Omental fat pad (tissue), 4 donors: ENCODE measurements around the gene FAM13A. TPM values are rescaled to one million over a fixed set of nuclear protein-coding genes. Genes with fewer than 3 reads are reported as not detected.

Source experiments
- ATAC-seq: fragments of 150-250 bp; one replicate; pipeline ENCODE4 v1.9.1; 2016; ENCODE audit warnings: mild to moderate bottlenecking, moderate library complexity; ENCODE audit not compliant: low FRiP score
- DNase-seq: peaks from one replicate; pipeline ENCODE4 v3.0.0-alpha.2; 2019; ENCODE audit warnings: low spot score
- total RNA-seq, 4 donors: library from RNA; depleted of rRNA; stranded (reverse); fragments of >200 nt; gene quantifications; one replicate each; pipeline ENCODE4 v1.1.0, GENCODE V29; 2016
- TF ChIP-seq, protein P1 (sequence below), 3 donors: fragments of 450-650 bp; IDR thresholded peaks; one replicate each; pipeline ENCODE4 v1.5.1; 2016 to 2017; ENCODE audit warnings: antibody characterized with exemption in 3 of 3, mild to moderate bottlenecking in 3 of 3, moderate library complexity in 2 of 3

Gene FAM13A
- total RNA-seq, 4 donors from 2014 or later, result 48.5 to 84.2 (median 51.2) TPM

DNA sequence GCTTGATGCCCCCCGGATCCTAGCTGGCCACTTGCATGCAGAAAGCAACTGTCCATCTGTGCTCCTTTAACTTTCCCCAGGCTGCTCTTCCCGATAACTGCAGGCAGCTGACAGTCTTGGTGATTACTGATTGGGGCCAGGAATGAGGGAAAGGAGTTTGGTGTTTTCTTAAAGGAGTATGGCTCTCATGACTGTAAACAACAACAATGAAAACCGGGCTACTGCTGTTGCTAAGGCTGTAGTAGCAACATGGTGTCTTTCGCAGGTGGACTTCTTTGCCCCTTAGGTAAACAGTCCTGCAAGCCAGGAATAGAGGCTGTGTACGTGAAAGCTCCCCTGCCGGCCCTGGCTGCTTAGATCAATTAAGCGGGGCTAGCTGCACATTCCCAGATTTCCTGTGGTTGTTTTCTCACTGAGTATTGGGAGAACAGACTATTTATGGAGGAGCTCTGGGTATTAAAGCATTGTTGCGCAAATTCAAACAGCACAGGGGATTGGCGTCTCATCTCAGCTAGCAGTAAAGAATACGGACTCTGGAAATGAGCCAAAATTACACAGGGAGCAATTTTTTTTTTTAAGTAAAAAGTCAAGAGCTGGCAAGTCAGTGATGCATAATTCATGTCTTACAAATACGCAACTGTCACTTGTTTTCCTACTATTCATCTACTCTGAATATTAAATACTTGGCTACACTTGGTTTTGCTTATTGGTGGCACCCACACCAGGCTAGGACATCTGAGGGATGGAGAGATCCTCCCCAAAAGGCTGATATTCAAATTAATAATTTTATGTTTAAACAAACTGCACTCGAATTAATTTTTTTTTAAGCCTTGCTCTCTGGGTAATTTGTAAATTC lies 297.7 kb downstream of the FAM13A start:
- TF ChIP-seq, protein P1, sequence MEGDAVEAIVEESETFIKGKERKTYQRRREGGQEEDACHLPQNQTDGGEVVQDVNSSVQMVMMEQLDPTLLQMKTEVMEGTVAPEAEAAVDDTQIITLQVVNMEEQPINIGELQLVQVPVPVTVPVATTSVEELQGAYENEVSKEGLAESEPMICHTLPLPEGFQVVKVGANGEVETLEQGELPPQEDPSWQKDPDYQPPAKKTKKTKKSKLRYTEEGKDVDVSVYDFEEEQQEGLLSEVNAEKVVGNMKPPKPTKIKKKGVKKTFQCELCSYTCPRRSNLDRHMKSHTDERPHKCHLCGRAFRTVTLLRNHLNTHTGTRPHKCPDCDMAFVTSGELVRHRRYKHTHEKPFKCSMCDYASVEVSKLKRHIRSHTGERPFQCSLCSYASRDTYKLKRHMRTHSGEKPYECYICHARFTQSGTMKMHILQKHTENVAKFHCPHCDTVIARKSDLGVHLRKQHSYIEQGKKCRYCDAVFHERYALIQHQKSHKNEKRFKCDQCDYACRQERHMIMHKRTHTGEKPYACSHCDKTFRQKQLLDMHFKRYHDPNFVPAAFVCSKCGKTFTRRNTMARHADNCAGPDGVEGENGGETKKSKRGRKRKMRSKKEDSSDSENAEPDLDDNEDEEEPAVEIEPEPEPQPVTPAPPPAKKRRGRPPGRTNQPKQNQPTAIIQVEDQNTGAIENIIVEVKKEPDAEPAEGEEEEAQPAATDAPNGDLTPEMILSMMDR (IDR thresholded peaks at IDR 0.05), result no peak
- no peak for ATAC-seq
- DNase-seq, result no peak

DNA sequence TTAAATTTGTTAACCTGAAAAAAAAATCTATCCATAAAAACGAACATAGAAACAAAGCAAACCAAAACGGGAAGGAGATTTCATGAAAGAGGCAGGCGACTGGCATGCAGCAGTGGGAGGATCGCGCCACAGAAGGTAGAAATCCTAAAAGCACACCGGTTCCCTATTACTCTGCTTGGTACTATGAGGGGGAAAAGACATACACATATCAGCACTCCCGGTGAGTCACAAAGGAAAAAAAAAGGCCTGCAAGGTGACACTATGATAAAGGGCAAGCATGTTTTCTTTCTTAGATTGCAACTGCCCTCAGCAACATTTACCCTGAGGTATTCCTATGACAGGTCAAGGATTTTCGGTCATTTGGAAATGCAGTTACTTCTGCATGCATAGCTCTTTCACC lies 298.7 kb downstream of the FAM13A start:
- TF ChIP-seq, protein P1 (IDR thresholded peaks at IDR 0.05), result no peak
- DNase-seq, result no peak
- ATAC-seq, result no peak

DNA sequence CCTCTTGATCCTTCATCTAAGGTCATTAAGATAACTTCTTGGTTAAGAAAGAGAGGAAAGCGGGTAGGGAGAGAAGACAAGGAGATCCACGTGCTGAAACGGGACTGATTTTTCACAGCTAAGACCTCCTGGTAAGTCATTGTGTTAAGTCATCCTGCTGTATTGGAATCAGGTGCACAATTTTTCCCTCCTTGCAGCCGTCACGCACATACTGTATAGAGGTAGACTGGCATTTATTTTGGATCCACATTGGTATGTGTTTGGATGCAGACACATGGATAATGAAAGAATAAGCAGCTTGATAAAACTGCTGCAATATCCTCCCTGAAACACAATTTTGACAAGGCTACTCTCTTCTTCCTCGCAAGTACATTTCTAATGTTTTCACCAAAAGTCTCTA lies 299.2 kb downstream of the FAM13A start:
- TF ChIP-seq, protein P1 (IDR thresholded peaks at IDR 0.05), result no peak
- ATAC-seq (no peak), DNase-seq (no peak)

DNA sequence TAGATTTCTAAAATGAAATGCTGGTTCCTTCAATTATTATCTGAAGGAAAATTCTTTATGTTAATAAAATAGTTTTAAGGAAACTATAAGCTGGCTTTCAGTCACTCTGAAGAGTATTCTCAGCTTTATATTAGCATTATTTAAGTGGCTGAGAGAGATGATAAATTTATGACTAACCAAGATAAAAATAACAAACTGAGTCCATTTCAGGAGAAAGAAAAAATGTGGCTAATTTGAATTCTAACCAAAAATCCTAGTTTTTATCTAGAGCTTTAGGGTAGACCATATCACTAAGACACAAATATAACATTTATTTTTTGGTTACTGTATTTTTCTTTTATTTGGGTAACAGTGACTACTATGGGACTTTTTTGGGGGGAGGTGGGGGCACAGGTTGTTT lies 299.9 kb downstream of the FAM13A start:
- TF ChIP-seq, protein P1 (IDR thresholded peaks at IDR 0.05), result no peak
- ATAC-seq, result no peak
- no peak for DNase-seq

DNA sequence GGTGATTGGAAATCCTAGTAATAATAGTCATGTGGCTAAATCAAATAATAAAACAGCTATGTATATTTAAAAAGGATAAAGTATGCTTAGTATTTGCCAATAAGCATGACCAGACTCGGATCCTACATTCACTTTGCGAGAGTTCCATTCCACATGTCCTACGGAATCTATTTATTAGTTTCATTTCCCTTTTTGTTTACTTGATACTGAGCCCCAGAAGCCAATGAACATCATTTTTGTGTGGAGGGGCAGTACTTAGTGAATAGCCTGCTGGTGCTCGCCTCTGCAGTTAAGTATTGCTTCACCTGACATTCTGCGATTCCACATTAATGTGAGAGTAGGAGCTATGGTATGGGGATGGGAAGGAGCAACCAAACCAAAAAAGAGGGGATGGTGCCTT lies 300.8 kb downstream of the FAM13A start:
- TF ChIP-seq, protein P1 (IDR thresholded peaks at IDR 0.05), result no peak
- DNase-seq (no peak), ATAC-seq (no peak)

DNA sequence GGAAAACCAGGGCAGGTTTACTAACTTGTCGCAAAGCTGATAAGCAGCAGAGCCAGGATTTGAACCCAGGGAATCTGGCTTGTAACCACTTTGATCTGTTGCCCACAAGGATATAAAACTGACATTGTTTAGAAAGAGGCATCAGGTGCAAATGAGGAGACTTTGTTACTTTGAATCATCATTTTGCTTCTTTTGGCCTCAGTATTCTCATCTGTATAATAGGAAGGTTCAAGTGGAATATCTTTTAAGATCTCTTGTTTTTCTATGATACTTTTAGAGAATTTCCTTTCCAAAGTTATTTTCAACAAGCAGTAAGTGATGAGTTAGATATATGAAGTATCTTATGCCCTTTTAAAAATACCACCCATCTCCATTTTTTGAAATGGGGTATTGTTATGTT lies 301.5 kb downstream of the FAM13A start:
- DNase-seq (no peak), ATAC-seq (no peak)
- TF ChIP-seq, protein P1 (IDR thresholded peaks at IDR 0.05), result no peak

DNA sequence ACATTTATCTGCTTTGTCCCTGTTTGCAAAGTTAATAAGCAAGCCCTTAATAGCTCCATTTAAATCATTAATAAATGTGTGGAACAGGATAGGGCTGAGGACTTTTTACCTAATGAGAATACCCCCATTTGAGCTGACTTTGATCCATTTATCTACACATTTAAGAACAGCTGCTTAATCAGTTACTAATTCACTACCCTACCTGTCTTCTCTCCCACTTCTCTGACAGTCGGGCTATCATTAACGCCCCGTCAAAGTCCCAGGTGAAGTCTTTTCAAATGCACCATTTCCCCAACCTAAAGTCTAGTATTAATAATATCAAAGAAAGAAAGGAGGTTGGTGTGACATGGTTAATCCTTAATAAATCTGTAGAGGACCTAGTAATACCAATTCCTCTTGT lies 302.2 kb downstream of the FAM13A start:
- no peak for ATAC-seq
- DNase-seq, result no peak
- TF ChIP-seq, protein P1 (IDR thresholded peaks at IDR 0.05), result no peak
